ENCODE data around the gene GZMB.

GZMB gene

GRCh38 chr14:24613747-24614146 lies 20.2 kb downstream of the GZMB start:
- H3K9ac ChIP-seq (ENCODE audit: low read length), result no peak overlapping the region
- H4K20me1 ChIP-seq (ENCODE audit: insufficient read depth, low read length), result no peaks in the 10 kb centered on the region
- no peaks in the 10 kb centered on the region for H3K9me3 ChIP-seq (ENCODE audit: low read length)
- H3K27me3 ChIP-seq (ENCODE audit: insufficient read depth, low read length), result no peaks in the 10 kb centered on the region
- H3K9me2 ChIP-seq (ENCODE audit: low read depth, low read length), result no peaks in the 10 kb centered on the region
- H3K36me3 ChIP-seq (ENCODE audit: insufficient read depth, low read length), result no peaks in the 10 kb centered on the region
- H3K27ac ChIP-seq (ENCODE audit: low read depth, low read length, poor library complexity, severe bottlenecking), result no peak overlapping the region
- H3K4me2 ChIP-seq (ENCODE audit: low read length), result no peak overlapping the region
- no peak overlapping the region for H3K4me3 ChIP-seq (ENCODE audit: low read depth, low read length, poor library complexity, severe bottlenecking)
- H3K4me1 ChIP-seq (ENCODE audit: insufficient read depth, low read length, severe bottlenecking), result no peaks in the 10 kb centered on the region
- H3F3A ChIP-seq (ENCODE audit: insufficient read depth, low read length), result no peaks in the 10 kb centered on the region
- TF ChIP-seq EZH2 (IDR thresholded peaks at IDR 0.05; ENCODE audit: borderline replicate concordance, low read length), result no peak
- H2AFZ ChIP-seq (ENCODE audit: low read length), result no peak overlapping the region
- H3K79me2 ChIP-seq (ENCODE audit: insufficient read depth, low read length), result no peaks in the 10 kb centered on the region

GRCh38 chr14:24613241-24613640 lies 20.7 kb downstream of the GZMB start:
- Histone ChIP-seq H2AFZ (ENCODE audit: low read length) (no peak overlapping the region), H3F3A (ENCODE audit: insufficient read depth, low read length) (no peaks in the 10 kb centered on the region), H3K4me1 (ENCODE audit: insufficient read depth, low read length, severe bottlenecking) (no peaks in the 10 kb centered on the region), H4K20me1 (ENCODE audit: insufficient read depth, low read length) (no peaks in the 10 kb centered on the region), H3K36me3 (ENCODE audit: insufficient read depth, low read length) (no peaks in the 10 kb centered on the region), H3K4me3 (ENCODE audit: low read depth, low read length, poor library complexity, severe bottlenecking) (no peak overlapping the region), H3K9ac (ENCODE audit: low read length) (no peak overlapping the region), H3K79me2 (ENCODE audit: insufficient read depth, low read length) (no peaks in the 10 kb centered on the region), H3K27me3 (ENCODE audit: insufficient read depth, low read length) (no peaks in the 10 kb centered on the region), H3K9me3 (ENCODE audit: low read length) (no peaks in the 10 kb centered on the region), H3K9me2 (ENCODE audit: low read depth, low read length) (no peaks in the 10 kb centered on the region), H3K4me2 (ENCODE audit: low read length) (no peak overlapping the region), H3K27ac (ENCODE audit: low read depth, low read length, poor library complexity, severe bottlenecking) (no peak overlapping the region)
- TF ChIP-seq, protein P1, sequence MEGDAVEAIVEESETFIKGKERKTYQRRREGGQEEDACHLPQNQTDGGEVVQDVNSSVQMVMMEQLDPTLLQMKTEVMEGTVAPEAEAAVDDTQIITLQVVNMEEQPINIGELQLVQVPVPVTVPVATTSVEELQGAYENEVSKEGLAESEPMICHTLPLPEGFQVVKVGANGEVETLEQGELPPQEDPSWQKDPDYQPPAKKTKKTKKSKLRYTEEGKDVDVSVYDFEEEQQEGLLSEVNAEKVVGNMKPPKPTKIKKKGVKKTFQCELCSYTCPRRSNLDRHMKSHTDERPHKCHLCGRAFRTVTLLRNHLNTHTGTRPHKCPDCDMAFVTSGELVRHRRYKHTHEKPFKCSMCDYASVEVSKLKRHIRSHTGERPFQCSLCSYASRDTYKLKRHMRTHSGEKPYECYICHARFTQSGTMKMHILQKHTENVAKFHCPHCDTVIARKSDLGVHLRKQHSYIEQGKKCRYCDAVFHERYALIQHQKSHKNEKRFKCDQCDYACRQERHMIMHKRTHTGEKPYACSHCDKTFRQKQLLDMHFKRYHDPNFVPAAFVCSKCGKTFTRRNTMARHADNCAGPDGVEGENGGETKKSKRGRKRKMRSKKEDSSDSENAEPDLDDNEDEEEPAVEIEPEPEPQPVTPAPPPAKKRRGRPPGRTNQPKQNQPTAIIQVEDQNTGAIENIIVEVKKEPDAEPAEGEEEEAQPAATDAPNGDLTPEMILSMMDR (IDR thresholded peaks at IDR 0.05; ENCODE audit: low read length), result no peak
- no peak for TF ChIP-seq EZH2 (IDR thresholded peaks at IDR 0.05; ENCODE audit: borderline replicate concordance, low read length)

DNA sequence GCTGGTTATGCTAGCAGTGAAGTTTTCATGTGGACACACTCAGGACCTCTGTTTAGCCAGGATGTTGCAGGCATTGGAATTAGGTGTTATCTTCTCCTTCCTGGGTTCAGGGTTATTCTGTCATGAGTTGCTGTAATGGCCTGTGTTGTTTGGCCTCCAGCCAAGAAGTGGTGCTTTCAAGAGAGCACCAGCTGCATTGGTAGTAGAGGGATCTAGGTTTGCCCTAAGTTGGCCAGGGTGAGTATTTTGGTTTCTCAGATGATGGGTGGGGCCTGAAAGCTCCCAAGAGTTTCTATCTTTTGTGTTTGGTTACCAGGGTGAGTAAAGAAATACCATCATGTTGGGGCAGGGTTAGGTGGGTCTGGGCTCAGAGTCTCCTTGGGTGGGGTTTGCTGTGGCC lies 21.8 kb downstream of the GZMB start:
- no peaks in the 10 kb centered on the region for H3K27me3 ChIP-seq (ENCODE audit: insufficient read depth, low read length)
- H3F3A ChIP-seq (ENCODE audit: insufficient read depth, low read length), result no peaks in the 10 kb centered on the region
- no peaks in the 10 kb centered on the region for H3K4me1 ChIP-seq (ENCODE audit: insufficient read depth, low read length, severe bottlenecking)
- no peak overlapping the region for H3K4me2 ChIP-seq (ENCODE audit: low read length)
- H3K9me3 ChIP-seq (ENCODE audit: low read length), result no peaks in the 10 kb centered on the region
- no peaks in the 10 kb centered on the region for H3K36me3 ChIP-seq (ENCODE audit: insufficient read depth, low read length)
- H4K20me1 ChIP-seq (ENCODE audit: insufficient read depth, low read length), result no peaks in the 10 kb centered on the region
- no peak overlapping the region for H3K9ac ChIP-seq (ENCODE audit: low read length)
- H3K4me3 ChIP-seq (ENCODE audit: low read depth, low read length, poor library complexity, severe bottlenecking), result no peak overlapping the region
- TF ChIP-seq, protein P1 (IDR thresholded peaks at IDR 0.05; ENCODE audit: low read length), result no peak
- no peak for TF ChIP-seq EZH2 (IDR thresholded peaks at IDR 0.05; ENCODE audit: borderline replicate concordance, low read length)
- H3K79me2 ChIP-seq (ENCODE audit: insufficient read depth, low read length), result no peaks in the 10 kb centered on the region
- no peaks in the 10 kb centered on the region for H3K9me2 ChIP-seq (ENCODE audit: low read depth, low read length)
- H3K27ac ChIP-seq (ENCODE audit: low read depth, low read length, poor library complexity, severe bottlenecking), result no peak overlapping the region
- no peak overlapping the region for H2AFZ ChIP-seq (ENCODE audit: low read length)

DNA sequence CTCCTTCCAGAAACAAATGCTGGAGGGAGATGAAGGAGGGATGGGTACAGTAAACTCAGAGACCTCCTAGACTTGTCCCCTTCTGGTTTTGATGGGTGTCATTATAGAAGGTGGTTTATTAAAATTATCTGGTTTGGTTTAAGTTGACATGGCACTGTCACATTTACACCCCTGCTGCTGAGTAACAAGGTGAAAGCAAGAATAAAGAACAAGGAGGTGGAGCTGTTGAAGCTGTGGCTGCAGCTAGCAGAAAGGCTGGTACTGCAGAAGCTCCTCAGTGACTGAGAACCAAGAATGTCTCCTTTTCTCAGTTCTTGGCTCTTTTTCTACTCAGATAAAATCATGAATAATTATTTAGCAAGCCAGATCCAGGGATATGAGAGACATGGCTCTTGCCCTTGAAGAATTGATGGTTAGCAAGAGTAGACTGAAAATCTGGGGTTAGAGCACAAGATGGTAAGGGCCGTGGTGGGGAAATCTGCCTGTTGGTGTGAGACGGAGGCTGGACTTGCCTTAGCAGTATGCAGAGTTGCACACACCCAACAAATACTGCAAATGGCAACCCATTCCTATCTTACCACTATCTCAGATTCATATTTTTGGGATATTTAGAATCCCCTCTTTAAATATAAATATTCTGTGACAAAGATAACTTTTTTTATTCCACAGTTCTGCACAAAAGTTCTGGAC lies 24.2 kb downstream of the GZMB start, which contains the start of gene GZMH:
Gene GZMH, minus strand, starts transcription at position 31 of the 690 bp plus-strand sequence. CDS start 72 bp downstream, outside the sequence.
- Histone ChIP-seq H3K36me3 (ENCODE audit: insufficient read depth, low read length) (no peaks in the 10 kb centered on the region), H2AFZ (ENCODE audit: low read length) (no peak within 1 kb of the TSS), H3K9ac (ENCODE audit: low read length) (no peak within 1 kb of the TSS), H3K79me2 (ENCODE audit: insufficient read depth, low read length) (no peaks in the 10 kb centered on the region), H3F3A (ENCODE audit: insufficient read depth, low read length) (no peaks in the 10 kb centered on the region), H3K4me2 (ENCODE audit: low read length) (no peak within 1 kb of the TSS), H3K27me3 (ENCODE audit: insufficient read depth, low read length) (no peaks in the 10 kb centered on the region), H3K9me3 (ENCODE audit: low read length) (no peaks in the 10 kb centered on the region), H3K4me3 (ENCODE audit: low read depth, low read length, poor library complexity, severe bottlenecking) (no peak within 1 kb of the TSS), H3K9me2 (ENCODE audit: low read depth, low read length) (no peaks in the 10 kb centered on the region), H4K20me1 (ENCODE audit: insufficient read depth, low read length) (no peaks in the 10 kb centered on the region), H3K4me1 (ENCODE audit: insufficient read depth, low read length, severe bottlenecking) (no peaks in the 10 kb centered on the region), H3K27ac (ENCODE audit: low read depth, low read length, poor library complexity, severe bottlenecking) (no peak within 1 kb of the TSS)
- TF ChIP-seq, protein P1 (IDR thresholded peaks at IDR 0.05; ENCODE audit: low read length), result no peak
- TF ChIP-seq EZH2 (IDR thresholded peaks at IDR 0.05; ENCODE audit: borderline replicate concordance, low read length), result no peak

All from OCI-LY1 (cell line).